Endothelial cell (in vitro differentiated cells): ENCODE results near the gene SLC30A2. TPM values are rescaled to one million over a fixed set of nuclear protein-coding genes. Genes with fewer than 3 reads are reported as not detected.

Experiments used
- DNase-seq: peaks from one replicate; pipeline ENCODE4 v3.0.0; 2021; ENCODE audit warnings: low spot score
- H3K27ac Mint-ChIP-seq: one replicate; pipeline ENCODE4 v1.8.0; 2021; ENCODE audit warnings: mixed read lengths, inconsistent platforms; ENCODE audit not compliant: unreplicated experiment
- H3K27me3 Mint-ChIP-seq: one replicate; pipeline ENCODE4 v1.8.0; 2021; ENCODE audit warnings: mild to moderate bottlenecking, moderate library complexity, mixed read lengths, inconsistent platforms; ENCODE audit not compliant: unreplicated experiment
- H3K36me3 Mint-ChIP-seq: one replicate; pipeline ENCODE4 v1.8.0; 2021; ENCODE audit warnings: mild to moderate bottlenecking, low read depth, mixed read lengths, inconsistent platforms; ENCODE audit not compliant: unreplicated experiment
- H3K4me1 Mint-ChIP-seq: one replicate; pipeline ENCODE4 v1.8.0; 2021; ENCODE audit warnings: mild to moderate bottlenecking, mixed read lengths, inconsistent platforms; ENCODE audit not compliant: unreplicated experiment
- H3K4me3 Mint-ChIP-seq: one replicate; pipeline ENCODE4 v1.8.0; 2021; ENCODE audit warnings: mild to moderate bottlenecking, mixed read lengths, inconsistent platforms; ENCODE audit not compliant: unreplicated experiment
- H3K9me3 Mint-ChIP-seq: one replicate; pipeline ENCODE4 v1.8.0; 2021; ENCODE audit warnings: mixed read lengths, inconsistent platforms; ENCODE audit not compliant: unreplicated experiment
- total RNA-seq: library from RNA; stranded (reverse); fragmentation: NEBNext Ultra II Directional; extraction: Animal tissue kit (Norgen Biotek cat#: 25700); gene quantifications from one replicate; pipeline ENCODE4 v1.2.1, GENCODE V29; 2021; ENCODE audit not compliant: unreplicated experiment
- TF ChIP-seq, protein P1 (sequence below): fragments of 200-600 bp; sonication (generic); IDR thresholded peaks from one replicate; pipeline ENCODE4 v1.5.0; 2021; ENCODE audit warnings: antibody characterized with exemption; ENCODE audit not compliant: unreplicated experiment

The SLC30A2 gene
- total RNA-seq, 1 donor from 2014 or later = not detected

DNA sequence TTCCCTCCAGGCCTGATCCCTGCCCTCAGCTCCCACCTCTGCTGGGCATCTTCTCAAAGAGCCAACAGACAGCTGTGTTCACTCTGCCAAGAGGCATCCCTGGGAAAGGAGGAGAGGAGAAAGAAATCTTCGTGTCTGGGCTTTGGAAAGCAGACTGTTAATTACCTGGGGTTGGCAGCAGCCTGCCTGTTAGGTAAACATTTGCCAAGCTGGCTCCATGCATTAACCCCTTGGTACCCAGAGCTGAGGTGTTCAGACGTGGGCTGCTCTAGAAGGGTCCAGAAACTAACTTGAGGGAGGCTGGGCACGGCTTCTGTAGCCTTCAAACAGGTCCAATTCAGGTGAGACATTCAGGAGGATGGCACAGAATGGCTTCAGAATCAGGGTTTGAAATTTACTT is 33.1 kb downstream of the SLC30A2 start:
- Mint-ChIP-seq H3K4me1 (peaks cover 4% of the 10 kb centered on the region), H3K4me3 (no peak overlapping the region), H3K9me3 (no peaks in the 10 kb centered on the region), H3K27me3 (no peaks in the 10 kb centered on the region), H3K36me3 (no peaks in the 10 kb centered on the region), H3K27ac (no peak overlapping the region)
- DNase-seq = no peak
- TF ChIP-seq, protein P1, sequence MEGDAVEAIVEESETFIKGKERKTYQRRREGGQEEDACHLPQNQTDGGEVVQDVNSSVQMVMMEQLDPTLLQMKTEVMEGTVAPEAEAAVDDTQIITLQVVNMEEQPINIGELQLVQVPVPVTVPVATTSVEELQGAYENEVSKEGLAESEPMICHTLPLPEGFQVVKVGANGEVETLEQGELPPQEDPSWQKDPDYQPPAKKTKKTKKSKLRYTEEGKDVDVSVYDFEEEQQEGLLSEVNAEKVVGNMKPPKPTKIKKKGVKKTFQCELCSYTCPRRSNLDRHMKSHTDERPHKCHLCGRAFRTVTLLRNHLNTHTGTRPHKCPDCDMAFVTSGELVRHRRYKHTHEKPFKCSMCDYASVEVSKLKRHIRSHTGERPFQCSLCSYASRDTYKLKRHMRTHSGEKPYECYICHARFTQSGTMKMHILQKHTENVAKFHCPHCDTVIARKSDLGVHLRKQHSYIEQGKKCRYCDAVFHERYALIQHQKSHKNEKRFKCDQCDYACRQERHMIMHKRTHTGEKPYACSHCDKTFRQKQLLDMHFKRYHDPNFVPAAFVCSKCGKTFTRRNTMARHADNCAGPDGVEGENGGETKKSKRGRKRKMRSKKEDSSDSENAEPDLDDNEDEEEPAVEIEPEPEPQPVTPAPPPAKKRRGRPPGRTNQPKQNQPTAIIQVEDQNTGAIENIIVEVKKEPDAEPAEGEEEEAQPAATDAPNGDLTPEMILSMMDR = no peak

DNA sequence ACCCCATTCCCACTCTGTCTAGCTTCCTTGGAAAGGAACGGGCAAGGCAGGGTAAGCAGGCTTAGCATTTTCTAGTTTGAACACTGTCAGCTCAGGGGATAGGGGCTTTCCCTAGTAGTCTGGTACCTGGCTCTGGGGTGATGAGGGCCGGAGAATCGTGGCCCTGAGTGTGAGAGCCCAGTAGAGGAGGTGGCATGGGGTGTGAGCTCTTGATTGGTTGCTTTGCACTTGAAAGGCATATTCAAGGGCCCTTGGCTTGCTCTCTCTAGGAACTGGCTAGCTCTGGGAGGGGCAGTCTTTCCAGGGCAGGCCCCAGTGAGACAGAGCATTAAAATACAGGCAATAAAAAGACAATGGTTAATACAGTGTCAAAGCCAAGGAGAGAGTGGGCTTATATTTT is 35.1 kb downstream of the SLC30A2 start:
- H3K9me3 Mint-ChIP-seq = no peaks in the 10 kb centered on the region
- H3K27ac Mint-ChIP-seq = no peak overlapping the region
- peaks cover 4% of the 10 kb centered on the region for H3K4me1 Mint-ChIP-seq
- TF ChIP-seq, protein P1 = no peak
- DNase-seq = no peak
- H3K4me3 Mint-ChIP-seq = no peak overlapping the region
- H3K27me3 Mint-ChIP-seq = peaks cover 2% of the 10 kb centered on the region
- no peaks in the 10 kb centered on the region for H3K36me3 Mint-ChIP-seq

DNA sequence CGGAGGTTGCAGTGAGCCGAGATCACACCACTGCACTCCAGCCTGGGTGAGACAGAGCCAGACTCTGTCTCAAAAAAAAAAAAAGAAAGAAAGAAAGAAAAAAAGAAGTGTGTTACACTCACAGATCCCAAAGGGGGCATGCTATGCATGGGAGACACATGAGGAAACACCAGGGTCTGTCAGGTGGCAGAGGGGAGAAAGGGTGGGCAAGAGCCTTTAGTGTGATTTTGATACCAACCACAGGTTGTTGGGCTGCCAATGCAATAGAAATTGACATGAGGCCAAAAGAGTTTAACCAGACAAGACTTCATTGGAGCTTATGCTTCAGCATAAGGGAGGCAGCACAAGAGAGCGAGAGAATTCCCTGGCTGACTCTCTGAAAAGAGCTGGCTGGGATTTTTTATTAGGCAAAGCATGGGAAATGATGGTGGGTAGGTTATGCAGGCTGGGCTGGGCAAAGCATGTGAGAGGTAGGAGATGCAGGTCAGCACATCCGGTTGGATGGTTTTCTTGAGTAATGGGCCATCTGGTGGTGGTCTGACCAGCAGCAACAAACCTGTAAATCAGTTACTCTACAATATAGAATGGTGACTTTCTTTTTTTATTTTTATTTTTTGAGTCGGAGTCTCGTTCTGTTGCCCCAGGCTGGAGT is 36.0 kb downstream of the SLC30A2 start:
- DNase-seq = peak; percentile 39
- peaks cover 2% of the 10 kb centered on the region for H3K27me3 Mint-ChIP-seq
- H3K27ac Mint-ChIP-seq = no peak overlapping the region
- peaks cover 4% of the 10 kb centered on the region for H3K4me1 Mint-ChIP-seq
- TF ChIP-seq, protein P1 = peak; percentile 55
- no peaks in the 10 kb centered on the region for H3K36me3 Mint-ChIP-seq
- H3K4me3 Mint-ChIP-seq = no peak overlapping the region
- no peaks in the 10 kb centered on the region for H3K9me3 Mint-ChIP-seq

DNA sequence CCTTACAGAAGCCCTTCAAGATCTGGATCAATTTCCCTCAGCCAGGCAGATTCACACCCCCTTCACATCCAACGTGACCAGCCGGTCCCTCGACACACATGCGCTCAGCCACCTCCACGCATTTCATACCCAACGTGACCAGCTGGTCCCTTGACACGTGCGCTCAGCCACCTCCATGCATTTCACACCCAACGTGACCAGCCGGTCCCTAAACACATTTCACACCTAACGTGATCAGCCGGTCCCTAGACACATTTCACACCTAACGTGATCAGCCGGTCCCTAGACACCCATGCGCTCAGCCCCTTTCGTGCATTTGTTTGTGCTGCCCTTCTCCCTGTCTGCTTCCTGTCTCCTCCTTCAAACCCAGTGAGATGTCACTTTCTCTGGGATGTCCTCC is 39.2 kb downstream of the SLC30A2 start:
- peaks cover 4% of the 10 kb centered on the region for H3K4me1 Mint-ChIP-seq
- H3K36me3 Mint-ChIP-seq = no peaks in the 10 kb centered on the region

More for the DNA sequence above, 39.2 kb downstream of the SLC30A2 start:
- H3K4me3 Mint-ChIP-seq = no peak overlapping the region
- no peaks in the 10 kb centered on the region for H3K9me3 Mint-ChIP-seq
- H3K27me3 Mint-ChIP-seq = peaks cover 2% of the 10 kb centered on the region
- no peak for DNase-seq
- H3K27ac Mint-ChIP-seq = peak overlapping the region; percentile 72
- TF ChIP-seq, protein P1 = no peak
